ENCODE results near the gene OVOL2. TPM values are rescaled to one million over a fixed set of nuclear protein-coding genes. Genes with fewer than 3 reads are reported as not detected.

Gene OVOL2
- total and polyA plus RNA-seq, 2 of the 8 experiments (the other 6 are each of a cell fraction or from before 2014, with no cell fraction given), result 11.0 to 11.4 TPM

DNA sequence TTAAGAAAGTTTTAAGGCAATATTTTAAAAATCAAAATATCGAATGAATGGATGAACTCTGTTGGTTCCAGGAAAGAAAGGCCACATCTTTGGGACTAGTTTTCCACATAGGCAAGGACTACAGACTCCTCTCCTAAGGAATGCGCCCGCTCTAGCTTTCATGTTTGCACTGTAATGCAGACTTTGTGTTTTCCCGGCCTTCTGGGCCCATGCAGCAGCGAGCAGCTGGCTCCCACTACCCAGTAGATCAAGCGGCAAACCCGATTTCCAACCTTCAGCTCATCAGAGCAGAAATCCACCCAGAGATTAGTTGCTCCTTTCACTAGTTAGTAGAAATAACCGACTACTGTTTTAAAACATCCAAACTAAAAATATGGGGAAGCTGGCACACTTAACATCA, 27.7 kb downstream of the OVOL2 start:
- H2BK20ac ChIP-seq (ENCODE audit: low read length), result no peak overlapping the region
- H2BK5ac ChIP-seq (ENCODE audit: low read depth, low read length), result no peak overlapping the region
- no peak overlapping the region for H4K8ac ChIP-seq (ENCODE audit: extremely low read depth, insufficient read depth, low read length)
- H3K18ac ChIP-seq (ENCODE audit: extremely low read depth, low read length), result no peak overlapping the region
- ChIA-PET CTCF (ENCODE audit: partially characterized antibody) (interaction anchor here (0.7 to 8.9 kb wide), 3 partner anchors 11 to 36 kb away, joined by 3 to 48 read pairs (median 3); no protein-coding TSS in a partner anchor), POLR2A (ENCODE audit: partially characterized antibody) (no interaction called here)
- H3K23me2 ChIP-seq (ENCODE audit: low read depth, low read length), result no peaks in the 10 kb centered on the region
- H3K4me2 ChIP-seq (ENCODE audit: insufficient read depth in 1 of 2, low read depth in 2 of 2, low read length in 2 of 2), result no peak overlapping the region
- H4K5ac ChIP-seq (ENCODE audit: insufficient read length, low read depth, low read length), result no peak overlapping the region
- H3K56ac ChIP-seq (replicated peaks; ENCODE audit: insufficient read length, low read depth, low read length), result no peak overlapping the region
- H3K14ac ChIP-seq (ENCODE audit: insufficient read length), result no peak overlapping the region
- WGBS, 2 experiments (ENCODE audit: extremely low coverage in 1 of 2, insufficient coverage in 1 of 2, insufficient read length in 1 of 2, insufficient replicate concordance in 2 of 2, low coverage in 1 of 2, low lambda C conversion rate in 2 of 2, missing lambda C conversion rate in 1 of 2), result 92% methylated on average over 8 of the region's 8 CpGs; no CpG with 5 or more reads in 1 of the 2 experiments
- H3K4ac ChIP-seq (replicated peaks; ENCODE audit: insufficient read length, low read depth, low read length), result no peak overlapping the region
- H3K4me3 ChIP-seq (ENCODE audit: extremely low read depth in 1 of 4, insufficient read depth in 2 of 4, low read depth in 3 of 4, low read length in 4 of 4), result no peak overlapping the region
- no peak overlapping the region for H2BK15ac ChIP-seq (ENCODE audit: low read length)
- no peak overlapping the region for H4K91ac ChIP-seq (replicated peaks; ENCODE audit: insufficient read length, low read length)
- DNase-seq (ENCODE audit: low read depth in 1 of 2, low spot score in 2 of 2), result no peak
- no peak overlapping the region for H3K9ac ChIP-seq (replicated peaks in 1 of 4; ENCODE audit: extremely low read depth in 1 of 4, low read depth in 3 of 4, low read length in 3 of 4)
- no peak overlapping the region for H2AFZ ChIP-seq (ENCODE audit: low read length)
- no peak overlapping the region for H2BK12ac ChIP-seq (ENCODE audit: low read depth, low read length)
- no peak overlapping the region for H2BK120ac ChIP-seq (replicated peaks; ENCODE audit: low read depth, low read length)
- FAIRE-seq, result no peak
- no peaks in the 10 kb centered on the region for H3K79me1 ChIP-seq (ENCODE audit: low read depth, low read length)
- H4K20me1 ChIP-seq (replicated peaks in 1 of 2; ENCODE audit: control insufficient read depth in 1 of 2, insufficient read depth in 2 of 2, low read length in 2 of 2), result peaks cover 0 to 3% of the 10 kb centered on the region in 2 experiments
- H3K4me1 ChIP-seq (replicated peaks in 1 of 4; ENCODE audit: control insufficient read depth in 3 of 4, insufficient read depth in 4 of 4, low read length in 3 of 4), result peaks cover 0 to 5% (median under 1%) of the 10 kb centered on the region in 4 experiments; a peak in 3 of 7 replicates
- H3K36me3 ChIP-seq (ENCODE audit: control insufficient read depth in 2 of 4, insufficient read depth in 4 of 4, low read length in 3 of 4), result no peaks in the 10 kb centered on the region; a peak in 2 of 8 replicates
- H2AK5ac ChIP-seq (ENCODE audit: low read depth, low read length), result no peak overlapping the region
- H3K27me3 ChIP-seq (replicated peaks in 1 of 4; ENCODE audit: control insufficient read depth in 3 of 4, extremely low read depth in 1 of 4, insufficient read depth in 3 of 4, low read length in 3 of 4), result no peaks in the 10 kb centered on the region
- no peaks in the 10 kb centered on the region for H3K9me3 ChIP-seq (ENCODE audit: insufficient read depth in 2 of 2, low read depth in 1 of 2, low read length in 1 of 2)
- H3K23ac ChIP-seq (ENCODE audit: insufficient read length), result no peak overlapping the region
- no peaks in the 10 kb centered on the region for H3K79me2 ChIP-seq (ENCODE audit: control insufficient read depth in 1 of 2, insufficient read depth in 2 of 2, low read length in 2 of 2)
- H3K27ac ChIP-seq (ENCODE audit: low read depth, low read length), result 0 out of 2 replicates have a peak overlapping the region, but pooled peaks have one; percentile 29
- TF ChIP-seq KDM1A (IDR thresholded peaks at IDR 0.05; ENCODE audit: borderline replicate concordance, low read length) (no peak), SP2 (IDR thresholded peaks at IDR 0.05; ENCODE audit: low read length) (no peak), EGR1 (IDR thresholded peaks at IDR 0.05; ENCODE audit: borderline replicate concordance, low read depth, low read length) (no peak), CEBPB (IDR thresholded peaks at IDR 0.05; ENCODE audit: low read depth, low read length) (no peak), TCF12 (IDR thresholded peaks at IDR 0.05; ENCODE audit: low read depth, low read length) (no peak)
